Skeletal muscle satellite cell (primary cell): ENCODE measurements around the gene BBS9.

ENCODE experiments used
- H3K27me3 ChIP-seq: 2 replicates; pipeline ENCODE4 v1.7.0; 2013; ENCODE audit warnings: low read length; ENCODE audit not compliant: control insufficient read depth, insufficient read depth
- H3K36me3 ChIP-seq: 2 replicates; pipeline ENCODE4 v1.7.0; 2013; ENCODE audit warnings: mild to moderate bottlenecking, control low read depth, low read length; ENCODE audit not compliant: insufficient read depth
- H3K4me1 ChIP-seq: 2 replicates; pipeline ENCODE4 v1.7.0; 2013; ENCODE audit warnings: low read length; ENCODE audit not compliant: control insufficient read depth, insufficient read depth
- H3K4me2 ChIP-seq: 2 replicates; pipeline ENCODE4 v1.7.0; 2013; ENCODE audit warnings: mild to moderate bottlenecking, low read length
- H3K4me3 ChIP-seq: 2 replicates; pipeline ENCODE4 v1.7.0; 2013; ENCODE audit warnings: low read length
- H3K9ac ChIP-seq: 2 replicates; pipeline ENCODE4 v1.7.0; 2013; ENCODE audit warnings: mild to moderate bottlenecking, low read depth, low read length, moderate library complexity
- H3K9me3 ChIP-seq: replicated peaks from 2 replicates; pipeline ENCODE4 v1.7.0; 2013; ENCODE audit warnings: mild to moderate bottlenecking, control low read depth, low read length

The BBS9 gene

DNA sequence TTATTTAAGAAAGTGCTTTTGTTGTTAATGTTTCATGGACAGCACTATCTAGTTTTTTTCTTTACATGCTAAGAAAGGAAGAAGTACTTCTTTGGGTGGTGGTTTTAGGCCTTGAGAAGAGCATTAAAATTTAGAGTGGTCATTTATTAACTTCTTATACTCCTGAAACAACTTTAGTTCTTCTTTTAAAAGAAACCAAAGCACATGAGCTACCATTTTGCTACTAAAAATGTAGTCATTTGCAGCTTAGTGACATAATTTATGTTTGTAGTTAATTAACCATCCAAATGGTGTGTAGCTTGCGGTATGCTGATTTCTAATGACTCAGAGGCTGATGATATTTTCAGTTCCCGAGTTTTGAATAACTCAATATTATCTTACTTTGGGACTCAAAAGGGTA, 207.5 kb downstream of the BBS9 start:
- no peak overlapping the region for H3K4me3 ChIP-seq
- no peak overlapping the region for H3K9ac ChIP-seq
- no peaks in the 10 kb centered on the region for H3K9me3 ChIP-seq
- H3K36me3 ChIP-seq: no peaks in the 10 kb centered on the region
- H3K4me1 ChIP-seq: no peaks in the 10 kb centered on the region
- no peaks in the 10 kb centered on the region for H3K27me3 ChIP-seq
- H3K4me2 ChIP-seq: no peak overlapping the region

DNA sequence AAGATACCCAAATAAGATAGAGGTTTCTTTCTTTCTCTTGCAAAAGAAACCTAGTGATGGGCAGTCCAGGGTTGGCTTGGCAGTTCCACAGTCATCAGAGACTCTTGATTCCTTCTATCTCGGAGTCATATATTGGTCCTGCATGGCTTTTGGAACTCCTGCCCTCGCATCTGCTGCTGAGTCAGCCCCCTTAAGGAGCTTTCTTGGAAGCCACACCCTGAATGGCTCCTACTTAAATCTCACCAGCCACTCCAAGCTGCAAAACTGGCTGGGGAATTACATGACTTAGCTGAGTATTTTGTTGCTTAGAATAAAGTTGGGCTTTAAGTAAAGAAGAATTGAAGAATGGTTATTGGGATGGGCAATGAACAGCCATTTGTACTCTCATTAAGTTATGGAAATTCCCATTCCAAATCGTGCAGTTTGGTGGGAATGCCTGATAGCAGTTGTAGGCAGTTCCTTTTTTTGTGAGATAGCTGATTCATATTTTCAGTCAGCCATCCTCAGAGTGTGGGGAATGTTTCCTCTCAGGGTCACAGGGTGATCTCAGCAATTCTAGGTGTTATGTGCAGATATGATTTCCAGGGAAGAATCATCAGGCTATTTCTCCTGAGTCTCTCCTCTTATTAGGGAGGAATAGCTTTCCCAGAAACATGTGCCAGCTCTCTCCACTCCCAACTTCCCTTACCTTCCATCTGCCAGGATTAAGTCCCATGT, 209.9 kb downstream of the BBS9 start:
- H3K4me2 ChIP-seq: no peak overlapping the region
- no peak overlapping the region for H3K4me3 ChIP-seq
- no peaks in the 10 kb centered on the region for H3K4me1 ChIP-seq
- H3K9me3 ChIP-seq: no peaks in the 10 kb centered on the region
- H3K9ac ChIP-seq: no peak overlapping the region
- no peaks in the 10 kb centered on the region for H3K36me3 ChIP-seq
- H3K27me3 ChIP-seq: no peaks in the 10 kb centered on the region

DNA sequence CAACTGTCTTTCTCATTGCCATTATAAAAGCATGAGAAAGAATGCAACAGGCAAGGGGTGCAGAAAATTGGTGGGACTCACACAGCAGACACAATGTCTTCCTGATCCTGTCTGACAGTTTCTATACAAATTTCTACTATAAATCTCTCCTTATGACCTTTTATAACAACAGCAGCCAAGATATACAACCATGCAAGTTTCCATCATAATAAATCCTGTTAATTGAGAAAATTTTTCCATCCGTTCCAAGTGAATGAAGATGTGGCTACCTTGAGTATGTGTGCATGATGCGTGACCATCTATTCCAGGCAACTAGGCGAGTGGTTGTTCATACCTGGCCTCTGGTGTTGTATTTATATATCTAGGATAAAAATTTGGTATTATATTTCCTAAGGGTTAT, 216.7 kb downstream of the BBS9 start:
- no peak overlapping the region for H3K4me2 ChIP-seq
- no peaks in the 10 kb centered on the region for H3K9me3 ChIP-seq
- H3K36me3 ChIP-seq: no peaks in the 10 kb centered on the region
- no peak overlapping the region for H3K4me3 ChIP-seq
- H3K9ac ChIP-seq: no peak overlapping the region
- no peaks in the 10 kb centered on the region for H3K4me1 ChIP-seq
- H3K27me3 ChIP-seq: no peaks in the 10 kb centered on the region

DNA sequence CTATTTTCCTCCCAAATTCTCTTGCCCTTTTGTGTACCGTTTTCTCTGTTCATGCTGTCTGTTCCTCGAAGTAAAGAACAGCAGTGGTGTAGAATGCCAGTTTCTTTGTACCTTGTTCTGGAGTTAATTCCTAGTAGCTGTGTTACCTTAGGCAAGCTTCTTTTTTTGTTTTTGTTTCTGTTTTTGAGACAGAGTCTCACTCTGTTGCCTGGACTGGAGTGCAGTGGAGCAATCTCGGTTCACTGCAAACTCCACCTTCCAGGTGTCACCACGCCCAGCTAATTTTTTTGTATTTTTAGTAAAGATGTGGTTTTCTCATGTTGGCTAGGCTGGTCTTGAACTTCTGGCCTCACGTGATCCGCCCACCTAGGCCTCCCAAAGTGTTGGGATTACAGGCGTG, 221.2 kb downstream of the BBS9 start:
- Histone ChIP-seq H3K9me3 (no peaks in the 10 kb centered on the region), H3K9ac (no peak overlapping the region), H3K4me1 (no peaks in the 10 kb centered on the region), H3K27me3 (no peaks in the 10 kb centered on the region), H3K36me3 (no peaks in the 10 kb centered on the region), H3K4me3 (no peak overlapping the region), H3K4me2 (no peak overlapping the region)

DNA sequence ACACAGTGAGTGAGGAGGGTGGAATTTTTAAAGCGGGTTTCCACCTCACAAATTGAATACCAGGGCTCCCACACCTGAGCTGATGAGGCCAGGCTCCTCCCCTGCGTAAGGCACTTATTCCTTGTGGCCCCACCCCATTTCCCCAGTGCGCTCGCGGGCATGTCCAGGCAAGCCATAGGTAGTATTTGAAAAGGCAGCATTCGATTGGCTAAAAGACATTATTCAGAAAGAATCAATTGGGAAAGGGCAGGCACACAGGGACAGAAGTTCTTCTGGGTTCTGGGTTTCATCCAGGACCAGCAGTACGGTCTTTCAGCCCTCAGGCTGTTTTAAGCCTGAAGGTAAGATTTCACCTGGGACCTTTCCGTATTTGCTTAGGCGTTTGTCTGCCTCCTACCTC, 222.3 kb downstream of the BBS9 start:
- H3K36me3 ChIP-seq: no peaks in the 10 kb centered on the region
- H3K4me2 ChIP-seq: no peak overlapping the region
- H3K27me3 ChIP-seq: no peaks in the 10 kb centered on the region
- H3K4me1 ChIP-seq: no peaks in the 10 kb centered on the region
- no peaks in the 10 kb centered on the region for H3K9me3 ChIP-seq
- H3K4me3 ChIP-seq: no peak overlapping the region
- no peak overlapping the region for H3K9ac ChIP-seq

DNA sequence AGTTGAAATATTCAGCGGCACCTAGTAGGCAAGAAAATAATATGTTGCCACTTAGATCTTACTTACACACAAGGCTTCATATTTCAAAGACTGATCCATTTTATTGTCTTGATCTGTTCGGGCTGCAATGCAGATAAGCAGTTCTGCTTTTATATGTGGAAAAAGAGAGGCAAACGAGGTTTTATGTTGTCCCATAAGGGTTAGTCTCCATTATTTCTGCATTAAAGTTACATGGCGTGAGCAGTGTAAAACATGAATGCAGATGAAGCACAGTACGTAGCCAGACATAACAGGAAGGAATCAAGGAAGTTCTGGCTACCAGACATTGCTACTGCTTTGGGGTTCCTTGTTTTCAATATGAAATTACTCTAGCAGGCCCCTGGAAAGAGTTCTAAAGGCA, 224.8 kb downstream of the BBS9 start:
- H3K4me1 ChIP-seq: no peaks in the 10 kb centered on the region
- no peaks in the 10 kb centered on the region for H3K36me3 ChIP-seq
- H3K4me2 ChIP-seq: no peak overlapping the region

DNA sequence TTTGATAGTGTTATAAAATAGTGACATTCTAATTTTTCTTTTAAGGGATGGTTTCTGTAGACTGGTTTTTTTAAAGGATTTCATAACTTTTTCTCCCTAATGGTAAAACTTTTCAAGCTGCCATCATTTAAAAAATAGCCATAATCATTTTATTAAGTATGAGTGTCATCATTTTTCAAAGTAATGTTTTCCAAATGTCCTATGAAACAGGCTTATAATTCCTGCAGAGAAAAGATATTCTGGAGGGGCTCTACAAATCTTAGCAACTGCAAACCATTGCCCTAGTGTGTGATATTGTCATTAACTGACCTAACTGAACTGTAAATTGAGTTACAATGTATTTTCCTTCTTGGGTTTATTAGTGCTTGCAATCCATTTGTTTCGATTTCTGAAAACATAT, 226.0 kb downstream of the BBS9 start:
- Histone ChIP-seq H3K9ac (no peak overlapping the region), H3K36me3 (no peaks in the 10 kb centered on the region), H3K4me2 (no peak overlapping the region), H3K27me3 (no peaks in the 10 kb centered on the region), H3K4me3 (no peak overlapping the region), H3K9me3 (no peaks in the 10 kb centered on the region), H3K4me1 (no peaks in the 10 kb centered on the region)

More for the DNA sequence above, 224.8 kb downstream of the BBS9 start:
- H3K27me3 ChIP-seq: no peaks in the 10 kb centered on the region
- H3K9me3 ChIP-seq: no peaks in the 10 kb centered on the region
- no peak overlapping the region for H3K4me3 ChIP-seq
- H3K9ac ChIP-seq: no peak overlapping the region

DNA sequence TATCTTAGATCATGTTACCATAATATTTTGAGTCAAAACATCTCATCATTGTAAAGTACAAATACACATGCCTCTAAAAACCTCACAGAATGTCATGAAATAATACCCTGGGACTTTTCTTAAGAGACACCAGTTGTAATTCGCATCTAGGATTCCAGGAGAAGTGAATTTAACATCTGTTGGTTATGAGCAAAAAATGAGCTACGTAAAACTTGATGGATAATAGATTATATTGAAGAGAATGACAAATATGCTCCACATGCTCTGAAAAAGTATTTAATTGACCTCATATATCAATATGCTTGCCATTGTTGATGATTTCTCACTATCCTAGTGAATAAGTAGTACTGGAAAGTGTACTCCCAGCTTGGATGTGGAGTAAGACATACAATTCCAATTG, 227.0 kb downstream of the BBS9 start:
- Histone ChIP-seq H3K9me3 (no peaks in the 10 kb centered on the region), H3K36me3 (no peaks in the 10 kb centered on the region), H3K27me3 (no peaks in the 10 kb centered on the region), H3K4me2 (no peak overlapping the region), H3K9ac (no peak overlapping the region), H3K4me1 (no peaks in the 10 kb centered on the region), H3K4me3 (no peak overlapping the region)

DNA sequence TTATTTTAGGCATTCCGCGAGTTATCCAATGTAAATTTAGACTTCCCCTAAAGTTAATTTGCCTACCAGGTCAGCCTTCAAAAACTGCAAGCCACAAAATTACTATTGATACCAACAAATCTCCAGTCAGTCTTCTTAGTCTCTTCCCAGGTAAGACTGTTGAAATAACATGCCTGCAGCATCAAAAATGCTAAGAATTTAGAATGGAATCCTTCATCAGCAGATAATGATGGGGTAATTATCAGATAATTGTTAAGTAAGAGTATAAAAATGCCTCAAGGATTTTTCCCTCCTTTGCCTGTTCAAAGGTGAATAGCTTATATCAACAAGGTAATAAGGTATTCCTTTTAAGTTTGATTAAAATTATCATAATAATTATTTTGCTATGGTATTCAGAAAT, 228.5 kb downstream of the BBS9 start:
- Histone ChIP-seq H3K9ac (no peak overlapping the region), H3K4me3 (no peak overlapping the region), H3K9me3 (no peaks in the 10 kb centered on the region), H3K4me1 (no peaks in the 10 kb centered on the region), H3K27me3 (no peaks in the 10 kb centered on the region), H3K4me2 (no peak overlapping the region), H3K36me3 (no peaks in the 10 kb centered on the region)

DNA sequence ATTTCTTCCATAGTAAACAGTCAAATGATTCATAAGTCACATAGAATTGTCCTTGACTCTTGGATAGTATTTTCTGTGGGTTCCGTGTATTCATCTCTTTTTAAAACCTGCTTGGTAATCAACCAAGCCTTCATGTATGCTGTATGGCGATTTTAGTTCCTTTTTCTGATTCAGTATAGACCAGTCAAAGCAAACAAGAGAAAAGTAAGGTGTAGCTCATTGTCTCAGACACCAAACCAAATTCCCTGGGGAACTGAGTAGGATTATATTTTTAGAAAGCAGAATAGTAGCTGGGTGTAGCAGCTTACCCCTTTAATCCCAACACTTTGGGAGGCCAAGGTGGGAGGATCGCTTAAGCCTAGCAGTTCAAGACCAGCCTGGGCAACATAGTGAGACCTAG, 240.5 kb downstream of the BBS9 start:
- no peak overlapping the region for H3K4me2 ChIP-seq
- H3K9ac ChIP-seq: no peak overlapping the region
- no peaks in the 10 kb centered on the region for H3K9me3 ChIP-seq
- no peak overlapping the region for H3K4me3 ChIP-seq
- H3K27me3 ChIP-seq: no peaks in the 10 kb centered on the region
- no peaks in the 10 kb centered on the region for H3K4me1 ChIP-seq
- no peaks in the 10 kb centered on the region for H3K36me3 ChIP-seq

DNA sequence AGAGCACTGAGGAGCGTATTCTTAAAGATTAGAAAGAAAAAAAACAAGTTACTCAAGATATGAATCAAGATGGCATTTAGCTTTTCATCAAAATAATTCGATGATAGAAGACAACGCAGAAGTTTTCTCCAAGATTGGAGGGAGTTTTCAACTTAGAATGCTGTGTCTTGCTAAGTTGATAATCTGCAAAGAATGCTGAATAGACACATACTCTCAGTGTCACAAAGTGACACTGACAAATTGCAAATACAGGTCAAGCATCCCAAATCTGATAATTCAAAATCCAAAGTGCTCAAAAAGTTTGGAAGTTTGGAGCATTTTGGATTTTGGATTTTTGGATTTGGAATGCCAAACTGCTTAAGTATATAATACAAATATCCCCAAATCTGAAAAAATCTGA, 243.8 kb downstream of the BBS9 start:
- Histone ChIP-seq H3K9me3 (no peaks in the 10 kb centered on the region), H3K36me3 (no peaks in the 10 kb centered on the region), H3K4me3 (no peak overlapping the region), H3K9ac (no peak overlapping the region), H3K27me3 (no peaks in the 10 kb centered on the region), H3K4me1 (no peaks in the 10 kb centered on the region), H3K4me2 (no peak overlapping the region)

DNA sequence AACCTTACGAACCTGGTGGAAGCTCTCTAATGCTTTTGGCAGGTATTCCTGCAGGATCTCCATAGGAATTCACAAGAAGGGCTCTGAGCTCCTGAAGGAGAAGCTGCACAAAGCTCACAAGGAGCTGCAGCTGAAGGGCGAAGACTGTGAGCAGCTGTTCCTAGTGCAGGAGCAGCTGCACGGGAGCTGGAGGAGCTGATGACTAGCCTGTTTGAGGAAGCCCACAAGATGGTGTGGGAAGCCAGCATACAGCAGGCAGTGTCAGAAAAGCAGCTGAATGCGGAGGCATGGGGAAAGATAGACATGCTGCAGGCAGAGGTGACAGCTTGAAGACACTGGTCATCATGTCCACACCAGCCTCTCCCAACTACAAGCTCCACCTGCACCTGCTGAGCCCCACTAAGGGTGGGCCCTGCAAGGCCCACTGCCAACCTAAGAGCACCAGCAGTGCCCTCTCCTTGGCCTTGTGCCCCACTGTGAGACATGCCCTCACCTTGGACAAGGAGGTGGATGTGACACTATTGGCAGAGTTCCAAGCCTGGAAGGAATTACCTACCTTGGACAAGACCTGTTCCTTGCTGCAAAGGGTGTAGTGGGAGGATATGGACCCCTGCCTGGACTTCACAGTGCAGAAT, 250.6 kb downstream of the BBS9 start:
- peaks cover 2% of the 10 kb centered on the region for H3K36me3 ChIP-seq
- H3K27me3 ChIP-seq: no peaks in the 10 kb centered on the region
- H3K9ac ChIP-seq: no peak overlapping the region
- no peak overlapping the region for H3K4me3 ChIP-seq
- H3K9me3 ChIP-seq: no peaks in the 10 kb centered on the region
- no peak overlapping the region for H3K4me2 ChIP-seq
- H3K4me1 ChIP-seq: no peaks in the 10 kb centered on the region
